K562 (cell line): ENCODE results near the gene PHF21A. TPM values are rescaled to one million over a fixed set of nuclear protein-coding genes. Genes with fewer than 3 reads are reported as not detected.

Experiments
- BDP1 ChIP-seq: IDR thresholded peaks from 3 replicates; pipeline ENCODE4 v1.6.1; 2011; ENCODE audit not compliant: insufficient read length, insufficient read depth
- NFIC ChIP-seq: fragments of 450-650 bp; IDR thresholded peaks from 2 replicates; pipeline ENCODE4 v1.6.1; 2017; ENCODE audit warnings: mild to moderate bottlenecking, inconsistent platforms
- SAFB ChIP-seq: fragments of 200-400 bp; formaldehyde crosslinking; IDR thresholded peaks from 2 replicates; pipeline ENCODE4 v1.6.1; 2017; ENCODE audit warnings: low read depth, low read length, borderline replicate concordance
- SMAD4 ChIP-seq: fragments of 250-450 bp; sonication (Bioruptor Pico); conservative IDR thresholded peaks from 2 replicates; pipeline ENCODE4 v1.8.0; 2021; ENCODE audit warnings: inconsistent platforms, mild to moderate bottlenecking, moderate library complexity
- SRSF7 ChIP-seq: fragments of 200-400 bp; formaldehyde crosslinking; optimal IDR thresholded peaks from 2 replicates; pipeline ENCODE3; 2017; ENCODE audit warnings: mild to moderate bottlenecking, low read depth, low read length
- TOE1 ChIP-seq, 2 experiments: fragments of 450-650 bp in 1 of 2; sonication (generic) in 1 of 2; formaldehyde crosslinking in 1 of 2; IDR thresholded peaks; 2 replicates each; pipeline versions ENCODE4 v1.7.1 to v1.8.0; 2016 to 2022; ENCODE audit warnings: borderline replicate concordance in 2 of 2, mild to moderate bottlenecking in 2 of 2, antibody characterized with exemption in 1 of 2, inconsistent platforms in 1 of 2, low read depth in 1 of 2, missing genetic modification reagents in 1 of 2, moderate library complexity in 1 of 2
- ZNF224 ChIP-seq: sonication (generic); formaldehyde crosslinking; IDR thresholded peaks from 2 replicates; pipeline ENCODE4 v1.8.0; 2022; ENCODE audit warnings: mild to moderate bottlenecking, missing genetic modification reagents
- polyA plus RNA-seq, 8 experiments: library from polyadenylated mRNA; depleted of rRNA in 4 of 8; stranded (reverse) in 5 of 8; unstranded in 3 of 8; fragments of >200 nt; fragmentation: Nextera tagmentation in 2 of 8; fragmentation: Illumina TruSeq in 1 of 8; extraction: Ambion mirVana in 2 of 8; extraction: Trizol in 1 of 8; gene quantifications; 2 replicates each; pipeline versions ENCODE4 v1.2.1 to v1.2.3, GENCODE V29; 2011 to 2014; ENCODE audit warnings: inconsistent platforms in 1 of 8, missing spikeins in 1 of 8
- total RNA-seq, 7 experiments: library from RNA; depleted of rRNA in 6 of 7; stranded (reverse); fragments of >200 nt in 6 of 7; fragmentation: Illumina TruSeq in 2 of 7; extraction: Trizol in 2 of 7; gene quantifications; 2 replicates each; pipeline versions ENCODE4 v1.2.1 to v1.2.3, GENCODE V29; 2011 to 2021; ENCODE audit warnings: low replicate concordance in 1 of 7
- TF ChIP-seq, protein P1 (sequence below), 2 experiments: fragments of 200-800 bp in 1 of 2; sonication (Bioruptor generic) in 1 of 2; sonication (generic) in 1 of 2; formaldehyde crosslinking in 1 of 2; IDR thresholded peaks in 1 of 2; conservative IDR thresholded peaks in 1 of 2; 2 replicates each; pipeline versions ENCODE4 v1.5.0 to v1.6.1; 2016 to 2020; ENCODE audit warnings: missing compliant biosample characterization in 1 of 2, missing genetic modification characterization in 1 of 2, missing genetic modification reagents in 1 of 2
- TF ChIP-seq, protein P2 (sequence below): fragments of 450-650 bp; formaldehyde crosslinking; IDR thresholded peaks from 2 replicates; pipeline ENCODE4 v1.4.0; 2020; ENCODE audit warnings: mild to moderate bottlenecking, moderate library complexity
- TF ChIP-seq, protein P3 (sequence below): fragments of 250-450 bp; sonication (Bioruptor Pico); IDR thresholded peaks from 2 replicates; pipeline ENCODE4 v1.8.0; 2022; ENCODE audit warnings: inconsistent platforms, mild to moderate bottlenecking, moderate library complexity, borderline replicate concordance
- TF ChIP-seq, protein P4 (sequence below): fragments of 450-650 bp; conservative IDR thresholded peaks from 2 replicates; pipeline ENCODE4 v1.6.1; 2016; ENCODE audit warnings: missing genetic modification characterization, low read depth, mild to moderate bottlenecking, control low read depth, missing compliant biosample characterization

The PHF21A gene
- total and polyA plus RNA-seq, 9 of the 15 experiments (the other 6 are each of a cell fraction or from before 2014, with no cell fraction given): 1.5 to 32.4 (median 10.7) TPM

DNA sequence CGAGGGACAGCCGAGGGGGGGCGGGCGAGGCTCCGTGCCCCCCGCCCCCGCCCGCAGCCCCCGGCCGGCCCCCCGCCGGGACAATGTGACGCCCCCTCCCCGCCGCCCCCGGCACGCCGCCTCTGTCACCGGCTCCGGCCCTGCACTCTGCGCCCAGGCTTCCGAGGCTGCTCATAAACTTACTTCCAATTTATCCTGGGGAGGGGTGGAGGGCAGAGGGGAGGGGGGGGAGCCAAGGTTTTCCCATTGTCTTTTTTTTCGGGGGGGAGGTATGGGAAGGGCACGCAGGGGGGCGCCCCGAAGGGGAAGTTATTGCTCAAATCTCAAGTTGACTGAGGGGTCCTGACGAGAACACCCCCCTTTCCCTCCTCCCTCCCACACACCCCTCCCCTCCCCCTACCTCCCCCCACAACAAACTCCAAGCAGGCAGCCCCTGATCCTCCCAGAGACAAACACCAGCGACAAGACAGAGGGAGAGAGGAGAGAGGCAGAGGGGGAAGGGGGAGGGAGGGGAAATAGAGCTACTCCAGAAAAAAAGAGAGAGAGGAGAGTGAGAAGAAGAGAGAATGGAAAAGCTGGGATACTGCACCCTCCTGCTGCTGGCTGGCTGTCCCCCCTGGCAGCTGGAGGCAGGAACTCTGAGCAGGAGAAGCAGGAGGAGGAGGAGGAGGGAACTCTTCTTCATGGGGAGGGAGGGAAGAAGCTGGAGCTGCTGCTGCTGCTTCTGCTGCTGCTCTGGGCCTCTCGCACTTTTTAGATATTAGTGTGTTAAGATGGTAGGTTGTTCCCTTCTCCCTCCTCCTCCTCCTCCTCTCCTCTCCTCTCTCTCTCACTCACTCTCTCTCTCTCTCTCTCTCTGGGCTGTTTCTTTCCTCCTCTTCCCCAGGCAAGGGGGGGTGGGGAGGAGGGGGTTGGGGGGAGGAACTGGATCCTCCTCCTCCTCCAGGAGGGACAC is 631 bp downstream of the PHF21A start (continued):
- TF ChIP-seq, protein P1, sequence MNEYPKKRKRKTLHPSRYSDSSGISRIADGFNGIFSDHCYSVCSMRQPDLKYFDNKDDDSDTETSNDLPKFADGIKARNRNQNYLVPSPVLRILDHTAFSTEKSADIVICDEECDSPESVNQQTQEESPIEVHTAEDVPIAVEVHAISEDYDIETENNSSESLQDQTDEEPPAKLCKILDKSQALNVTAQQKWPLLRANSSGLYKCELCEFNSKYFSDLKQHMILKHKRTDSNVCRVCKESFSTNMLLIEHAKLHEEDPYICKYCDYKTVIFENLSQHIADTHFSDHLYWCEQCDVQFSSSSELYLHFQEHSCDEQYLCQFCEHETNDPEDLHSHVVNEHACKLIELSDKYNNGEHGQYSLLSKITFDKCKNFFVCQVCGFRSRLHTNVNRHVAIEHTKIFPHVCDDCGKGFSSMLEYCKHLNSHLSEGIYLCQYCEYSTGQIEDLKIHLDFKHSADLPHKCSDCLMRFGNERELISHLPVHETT (CRISPR knock-in tag; conservative IDR thresholded peaks at IDR 0.05 in 1 of 2, IDR thresholded peaks at IDR 0.05 in 1 of 2): no peak
- TF ChIP-seq, protein P2, sequence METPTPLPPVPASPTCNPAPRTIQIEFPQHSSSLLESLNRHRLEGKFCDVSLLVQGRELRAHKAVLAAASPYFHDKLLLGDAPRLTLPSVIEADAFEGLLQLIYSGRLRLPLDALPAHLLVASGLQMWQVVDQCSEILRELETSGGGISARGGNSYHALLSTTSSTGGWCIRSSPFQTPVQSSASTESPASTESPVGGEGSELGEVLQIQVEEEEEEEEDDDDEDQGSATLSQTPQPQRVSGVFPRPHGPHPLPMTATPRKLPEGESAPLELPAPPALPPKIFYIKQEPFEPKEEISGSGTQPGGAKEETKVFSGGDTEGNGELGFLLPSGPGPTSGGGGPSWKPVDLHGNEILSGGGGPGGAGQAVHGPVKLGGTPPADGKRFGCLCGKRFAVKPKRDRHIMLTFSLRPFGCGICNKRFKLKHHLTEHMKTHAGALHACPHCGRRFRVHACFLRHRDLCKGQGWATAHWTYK (CRISPR knock-in tag): no peak
- TF ChIP-seq, protein P3, sequence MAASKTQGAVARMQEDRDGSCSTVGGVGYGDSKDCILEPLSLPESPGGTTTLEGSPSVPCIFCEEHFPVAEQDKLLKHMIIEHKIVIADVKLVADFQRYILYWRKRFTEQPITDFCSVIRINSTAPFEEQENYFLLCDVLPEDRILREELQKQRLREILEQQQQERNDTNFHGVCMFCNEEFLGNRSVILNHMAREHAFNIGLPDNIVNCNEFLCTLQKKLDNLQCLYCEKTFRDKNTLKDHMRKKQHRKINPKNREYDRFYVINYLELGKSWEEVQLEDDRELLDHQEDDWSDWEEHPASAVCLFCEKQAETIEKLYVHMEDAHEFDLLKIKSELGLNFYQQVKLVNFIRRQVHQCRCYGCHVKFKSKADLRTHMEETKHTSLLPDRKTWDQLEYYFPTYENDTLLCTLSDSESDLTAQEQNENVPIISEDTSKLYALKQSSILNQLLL (CRISPR knock-in tag): no peak
- 0 out of 2 replicates have a peak, but pooled peaks have one; percentile 3 for TF ChIP-seq NFIC
- no peak for TF ChIP-seq SMAD4
- TF ChIP-seq BDP1: no peak
- TF ChIP-seq, protein P4, sequence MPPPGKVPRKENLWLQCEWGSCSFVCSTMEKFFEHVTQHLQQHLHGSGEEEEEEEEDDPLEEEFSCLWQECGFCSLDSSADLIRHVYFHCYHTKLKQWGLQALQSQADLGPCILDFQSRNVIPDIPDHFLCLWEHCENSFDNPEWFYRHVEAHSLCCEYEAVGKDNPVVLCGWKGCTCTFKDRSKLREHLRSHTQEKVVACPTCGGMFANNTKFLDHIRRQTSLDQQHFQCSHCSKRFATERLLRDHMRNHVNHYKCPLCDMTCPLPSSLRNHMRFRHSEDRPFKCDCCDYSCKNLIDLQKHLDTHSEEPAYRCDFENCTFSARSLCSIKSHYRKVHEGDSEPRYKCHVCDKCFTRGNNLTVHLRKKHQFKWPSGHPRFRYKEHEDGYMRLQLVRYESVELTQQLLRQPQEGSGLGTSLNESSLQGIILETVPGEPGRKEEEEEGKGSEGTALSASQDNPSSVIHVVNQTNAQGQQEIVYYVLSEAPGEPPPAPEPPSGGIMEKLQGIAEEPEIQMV: no peak
- TF ChIP-seq SAFB: no peak
- no peak for TF ChIP-seq TOE1 (IDR thresholded peaks at IDR 0.05; ENCODE audit: borderline replicate concordance)
- no peak for TF ChIP-seq TOE1 (CRISPR knock-in tag; IDR thresholded peaks at IDR 0.05; ENCODE audit: borderline replicate concordance, low read depth)
- no peak for TF ChIP-seq ZNF224 (CRISPR knock-in tag)
- TF ChIP-seq SRSF7: no peak
